Activated CD8-positive, alpha-beta memory T cell treated with anti-CD3 and anti-CD28 coated beads, Interleukin-2, amount 10 ng/mL, durations not matched to agents 7 days and 5 days (primary cell): Measurements from ENCODE around the gene IL36G. TPM values are rescaled to one million over a fixed set of nuclear protein-coding genes. Genes with fewer than 3 reads are reported as not detected.

Source experiments
- total RNA-seq, 2 experiments: library from RNA; stranded (reverse); gene quantifications; one replicate each; pipeline ENCODE4 v1.2.3, GENCODE V29; 2021

The IL36G gene
- total RNA-seq, 2 experiments from 2014 or later: not detected

Other genes starting within 250 kb of the IL36G start
- gene CKAP2L, start 213.4 kb upstream of the IL36G start, total RNA-seq: 10 to 100 TPM; 62.2 to 68.8 TPM
- 1 to 10 TPM in 1 of 2 experiments, under 1 TPM in 1; 0.23 to 3.1 TPM for gene IL1A, start 193.5 kb upstream of the IL36G start, total RNA-seq
- under 1 TPM in 1 of 2 experiments, not detected in 1; 0.14 TPM for gene IL1B, start 141.2 kb upstream of the IL36G start, total RNA-seq
- not detected for gene IL37, start 66.8 kb upstream of the IL36G start, total RNA-seq
- under 1 TPM in 1 of 2 experiments, not detected in 1; 0.42 TPM for gene IL36A, start 27.5 kb downstream of the IL36G start, total RNA-seq
- not detected for gene IL36B, start 74.9 kb downstream of the IL36G start, total RNA-seq
- gene IL36RN, start 81.2 kb downstream of the IL36G start, total RNA-seq: not detected
- not detected for gene IL1F10, start 90.0 kb downstream of the IL36G start, total RNA-seq
- gene IL1RN, start 149.6 kb downstream of the IL36G start, total RNA-seq: 1 to 10 TPM; 1.8 TPM
- 100 to 1,000 TPM; 314 to 388 TPM for gene PSD4, start 196.0 kb downstream of the IL36G start, total RNA-seq